Hepatocyte (in vitro differentiated cells): ENCODE data around the gene TRIP10.
A peak's percentile ranks its signal among the peaks of the same experiment; 100 is the strongest.

ENCODE experiments used
- CTCF ChIP-seq: fragments of 200-600 bp; sonication (generic); IDR thresholded peaks from 2 replicates; pipeline ENCODE4 v1.5.1; 2016; ENCODE audit warnings: antibody characterized with exemption, mild to moderate bottlenecking; ENCODE audit not compliant: poor library complexity
- EZH2 ChIP-seq: fragments of 200-600 bp; sonication (generic); IDR thresholded peaks from 2 replicates; pipeline ENCODE4 v1.6.1; 2016; ENCODE audit warnings: antibody characterized with exemption, mild to moderate bottlenecking, borderline replicate concordance
- EZH2phosphoT487 ChIP-seq: fragments of 200-600 bp; sonication (generic); IDR thresholded peaks from one replicate; pipeline ENCODE4 v1.6.1; 2018; ENCODE audit warnings: antibody characterized with exemption, mild to moderate bottlenecking, low read depth, moderate library complexity; ENCODE audit not compliant: unreplicated experiment, severe bottlenecking

GRCh38 chr19:6736169-6736916 is 3.1 kb upstream of the TRIP10 start:
- TF ChIP-seq CTCF = peak; percentile 66
- TF ChIP-seq EZH2 = no peak
- no peak for TF ChIP-seq EZH2phosphoT487
